ENCODE measurements around the gene ESF1. TPM values are rescaled to one million over a fixed set of nuclear protein-coding genes. Genes with fewer than 3 reads are reported as not detected.
"Not testable (repeated sequence)": the region's sequence is repeated elsewhere in the genome, so short reads cannot be mapped to it uniquely, and the experiment has no call there.

ESF1 gene
- total RNA-seq, 2 experiments from 2014 or later, result 26.8 to 29.2 TPM

- no peak overlapping the region for H3K4me3 Mint-ChIP-seq
- H3K4me1 Mint-ChIP-seq, result peaks cover 17% of the 10 kb centered on the region
- H3K36me3 Mint-ChIP-seq, result peaks cover 48% of the 10 kb centered on the region
- no peaks in the 10 kb centered on the region for H3K27me3 Mint-ChIP-seq
- H3K9me3 Mint-ChIP-seq, result peaks cover 10% of the 10 kb centered on the region
- H3K27ac Mint-ChIP-seq, result no peak overlapping the region
- no peak for DNase-seq
These were observed 14.6 kb downstream of the ESF1 start for GRCh38 chr20:13770141-13770540.

- no peak overlapping the region for H3K4me3 Mint-ChIP-seq
- H3K27me3 Mint-ChIP-seq, result no peaks in the 10 kb centered on the region
- no peak overlapping the region for H3K27ac Mint-ChIP-seq
- peaks cover 46% of the 10 kb centered on the region for H3K36me3 Mint-ChIP-seq
- DNase-seq, result no peak
- peaks cover 10% of the 10 kb centered on the region for H3K9me3 Mint-ChIP-seq
- H3K4me1 Mint-ChIP-seq, result peaks cover 11% of the 10 kb centered on the region
These were observed 18.8 kb downstream of the ESF1 start for GRCh38 chr20:13765868-13766416.

GRCh38 chr20:13765299-13765698 is 19.4 kb downstream of the ESF1 start:
- Mint-ChIP-seq H3K27ac (no peak overlapping the region), H3K27me3 (no peaks in the 10 kb centered on the region), H3K4me1 (peaks cover 11% of the 10 kb centered on the region), H3K9me3 (peaks cover 10% of the 10 kb centered on the region), H3K36me3 (peaks cover 44% of the 10 kb centered on the region), H3K4me3 (no peak overlapping the region)
- DNase-seq, result no peak

- H3K36me3 Mint-ChIP-seq, result peaks cover 25% of the 10 kb centered on the region
- H3K4me3 Mint-ChIP-seq, H3K4me1 Mint-ChIP-seq: not testable (repeated sequence)
These were observed 24.2 kb downstream of the ESF1 start for GRCh38 chr20:13760451-13760946.

GRCh38 chr20:13758884-13759283 is 25.8 kb downstream of the ESF1 start:
- no peak overlapping the region for H3K27ac Mint-ChIP-seq
- H3K9me3 Mint-ChIP-seq, result no peaks in the 10 kb centered on the region
- no peak for DNase-seq
- H3K27me3 Mint-ChIP-seq, result no peaks in the 10 kb centered on the region
- H3K4me1 Mint-ChIP-seq, result peaks cover 3% of the 10 kb centered on the region
- no peak overlapping the region for H3K4me3 Mint-ChIP-seq
- H3K36me3 Mint-ChIP-seq, result peaks cover 11% of the 10 kb centered on the region

More at GRCh38 chr20:13760451-13760946, 24.2 kb downstream of the ESF1 start:
- DNase-seq, H3K27me3 Mint-ChIP-seq, H3K27ac Mint-ChIP-seq, H3K9me3 Mint-ChIP-seq: not testable (repeated sequence)

GRCh38 chr20:13756551-13756950 is 28.2 kb downstream of the ESF1 start:
- Mint-ChIP-seq H3K4me3 (no peak overlapping the region), H3K4me1 (peaks cover 3% of the 10 kb centered on the region), H3K36me3 (peaks cover 11% of the 10 kb centered on the region), H3K9me3 (no peaks in the 10 kb centered on the region), H3K27ac (no peak overlapping the region), H3K27me3 (no peaks in the 10 kb centered on the region)
- DNase-seq, result no peak

GRCh38 chr20:13755809-13756208 is 28.9 kb downstream of the ESF1 start:
- no peak for DNase-seq
- no peaks in the 10 kb centered on the region for H3K9me3 Mint-ChIP-seq
- peaks cover 3% of the 10 kb centered on the region for H3K4me1 Mint-ChIP-seq
- no peak overlapping the region for H3K27ac Mint-ChIP-seq
- H3K27me3 Mint-ChIP-seq, result no peaks in the 10 kb centered on the region
- H3K36me3 Mint-ChIP-seq, result peaks cover 17% of the 10 kb centered on the region
- H3K4me3 Mint-ChIP-seq, result no peak overlapping the region

GRCh38 chr20:13753436-13754036 is 31.2 kb downstream of the ESF1 start:
- H3K36me3 Mint-ChIP-seq, result peaks cover 14% of the 10 kb centered on the region
- no peak overlapping the region for H3K4me3 Mint-ChIP-seq
- no peaks in the 10 kb centered on the region for H3K9me3 Mint-ChIP-seq
- no peak overlapping the region for H3K27ac Mint-ChIP-seq
- peaks cover 3% of the 10 kb centered on the region for H3K4me1 Mint-ChIP-seq
- H3K27me3 Mint-ChIP-seq, result no peaks in the 10 kb centered on the region
- no peak for DNase-seq

- no peak overlapping the region for H3K27ac Mint-ChIP-seq
- H3K36me3 Mint-ChIP-seq, result peaks cover 16% of the 10 kb centered on the region
These were observed 34.9 kb downstream of the ESF1 start for GRCh38 chr20:13749811-13750210.

GRCh38 chr20:13745784-13746183 is 38.9 kb downstream of the ESF1 start:
- DNase-seq, result no peak
- Mint-ChIP-seq H3K36me3 (peaks cover 45% of the 10 kb centered on the region), H3K4me3 (no peak overlapping the region), H3K27me3 (no peaks in the 10 kb centered on the region), H3K4me1 (peaks cover 9% of the 10 kb centered on the region), H3K27ac (no peak overlapping the region), H3K9me3 (peaks cover 13% of the 10 kb centered on the region)

More at GRCh38 chr20:13749811-13750210, 34.9 kb downstream of the ESF1 start:
- H3K27me3 Mint-ChIP-seq, result no peaks in the 10 kb centered on the region
- H3K4me1 Mint-ChIP-seq, result peaks cover 1% of the 10 kb centered on the region
- H3K4me3 Mint-ChIP-seq, result no peak overlapping the region
- DNase-seq, result no peak
- no peaks in the 10 kb centered on the region for H3K9me3 Mint-ChIP-seq

- no peak for DNase-seq
- H3K9me3 Mint-ChIP-seq, result peaks cover 20% of the 10 kb centered on the region
- H3K36me3 Mint-ChIP-seq, result peaks cover 56% of the 10 kb centered on the region
- H3K4me3 Mint-ChIP-seq, result no peak overlapping the region
- H3K27me3 Mint-ChIP-seq, result no peaks in the 10 kb centered on the region
- no peak overlapping the region for H3K27ac Mint-ChIP-seq
- H3K4me1 Mint-ChIP-seq, result peaks cover 9% of the 10 kb centered on the region
These were observed 40.4 kb downstream of the ESF1 start for GRCh38 chr20:13744352-13744751.

GRCh38 chr20:13741879-13742278 is 42.8 kb downstream of the ESF1 start:
- no peak overlapping the region for H3K27ac Mint-ChIP-seq
- H3K27me3 Mint-ChIP-seq, result no peaks in the 10 kb centered on the region
- peaks cover 10% of the 10 kb centered on the region for H3K4me1 Mint-ChIP-seq
- H3K4me3 Mint-ChIP-seq, result no peak overlapping the region
- no peak for DNase-seq
- peaks cover 20% of the 10 kb centered on the region for H3K9me3 Mint-ChIP-seq
- H3K36me3 Mint-ChIP-seq, result peaks cover 65% of the 10 kb centered on the region

GRCh38 chr20:13739731-13740649 is 44.7 kb downstream of the ESF1 start:
- H3K27ac Mint-ChIP-seq, result no peak overlapping the region
- peaks cover 10% of the 10 kb centered on the region for H3K4me1 Mint-ChIP-seq
- H3K9me3 Mint-ChIP-seq, result peaks cover 20% of the 10 kb centered on the region
- H3K36me3 Mint-ChIP-seq, result peaks cover 69% of the 10 kb centered on the region
- no peaks in the 10 kb centered on the region for H3K27me3 Mint-ChIP-seq
- no peak overlapping the region for H3K4me3 Mint-ChIP-seq
- no peak for DNase-seq

- H3K27ac Mint-ChIP-seq, H3K4me3 Mint-ChIP-seq, DNase-seq, H3K27me3 Mint-ChIP-seq, H3K4me1 Mint-ChIP-seq: not testable (repeated sequence)
- Mint-ChIP-seq H3K9me3 (peaks cover 18% of the 10 kb centered on the region), H3K36me3 (peaks cover 68% of the 10 kb centered on the region)
These were observed 46.5 kb downstream of the ESF1 start for GRCh38 chr20:13738187-13738586.

Data from activated naive CD8-positive, alpha-beta T cell treated with anti-CD3 and anti-CD28 coated beads for 36 hours (primary cell).